Sigmoid colon (tissue), 7 donors: ENCODE data around the gene NOL7. TPM values are rescaled to one million over a fixed set of nuclear protein-coding genes. Genes with fewer than 3 reads are reported as not detected.

ENCODE experiments used
- DNase-seq: peaks from one replicate; pipeline ENCODE4 v3.0.0-alpha.2; 2019
- H3K27ac ChIP-seq, 4 donors: fragments of 200-600 bp; sonication (generic); one replicate each; pipeline ENCODE4 v1.5.1; 2016 to 2019; ENCODE audit warnings: mild to moderate bottlenecking in 1 of 4
- H3K27me3 ChIP-seq, 3 donors: fragments of 200-600 bp; sonication (generic); one replicate each; pipeline ENCODE4 v1.5.1; 2019; ENCODE audit warnings: mild to moderate bottlenecking in 1 of 3
- H3K36me3 ChIP-seq, 4 donors: fragments of 200-600 bp; sonication (generic); one replicate each; pipeline ENCODE4 v1.5.1; 2016 to 2019
- H3K4me1 ChIP-seq, 4 donors: fragments of 200-600 bp; sonication (generic); one replicate each; pipeline ENCODE4 v1.5.1; 2017 to 2019
- H3K4me3 ChIP-seq, 4 donors: fragments of 200-600 bp; sonication (generic); one replicate each; pipeline ENCODE4 v1.5.1; 2017 to 2019; ENCODE audit warnings: mild to moderate bottlenecking in 2 of 4, moderate library complexity in 1 of 4
- H3K9me3 ChIP-seq, 4 donors: fragments of 200-600 bp in 3 of 4; sonication (generic) in 3 of 4; one replicate each; pipeline versions ENCODE4 v1.5.1 to v1.6.1; 2013 to 2019
- EP300 ChIP-seq, 4 donors: sonication (generic); formaldehyde crosslinking; IDR thresholded peaks; one replicate each; pipeline ENCODE4 v1.6.1; 2017; ENCODE audit warnings: antibody characterized with exemption in 4 of 4
- POLR2A ChIP-seq, 2 donors: fragments of 450-650 bp; IDR thresholded peaks; one replicate each; pipeline ENCODE4 v1.6.1; 2016; ENCODE audit warnings: antibody characterized with exemption in 2 of 2, mild to moderate bottlenecking in 2 of 2, moderate library complexity in 2 of 2
- POLR2AphosphoS5 ChIP-seq, 4 donors: sonication (generic); formaldehyde crosslinking; IDR thresholded peaks; one replicate each; pipeline ENCODE4 v1.6.1; 2017; ENCODE audit warnings: antibody characterized with exemption in 4 of 4
- WGBS, 2 donors: extraction: QIAGEN DNeasy Blood & Tissue Kit; methylation state at CpG; one replicate each; pipeline ENCODE4 v1.1.7; 2013; 5-methylcytosine and 5-hydroxymethylcytosine counted together
- intact Hi-C: fragments of 100-400 bp; cut with DNase I; formaldehyde crosslinking; loops from one replicate; pipeline ENCODE4 v1.15.1; 2023
- polyA plus RNA-seq, 3 donors: library from polyadenylated mRNA; stranded (reverse); fragments of 200-250 nt; gene quantifications; one replicate each; pipeline ENCODE4 v1.2.3, GENCODE V29; 2013
- total RNA-seq, 4 donors: library from RNA; depleted of rRNA; stranded (reverse); fragments of >200 nt; gene quantifications; one replicate each; pipeline ENCODE4 v1.1.0, GENCODE V29; 2016
- TF ChIP-seq, protein P1 (sequence below), 4 experiments: fragments of 450-650 bp in 3 of 4; fragments of 200-600 bp in 1 of 4; IDR thresholded peaks; one replicate each; pipeline ENCODE4 v1.5.1; 2016 to 2019; ENCODE audit warnings: antibody characterized with exemption in 4 of 4, mild to moderate bottlenecking in 3 of 4, moderate library complexity in 2 of 4
- donor health status: healthy with polysubstance abuse.
- donor health status: Bipolar disorder and iron deficiency.
- donor health status: healthy.

The NOL7 gene
- total and polyA plus RNA-seq, 7 donors = 72.2 to 97.6 (median 87.8) TPM

DNA sequence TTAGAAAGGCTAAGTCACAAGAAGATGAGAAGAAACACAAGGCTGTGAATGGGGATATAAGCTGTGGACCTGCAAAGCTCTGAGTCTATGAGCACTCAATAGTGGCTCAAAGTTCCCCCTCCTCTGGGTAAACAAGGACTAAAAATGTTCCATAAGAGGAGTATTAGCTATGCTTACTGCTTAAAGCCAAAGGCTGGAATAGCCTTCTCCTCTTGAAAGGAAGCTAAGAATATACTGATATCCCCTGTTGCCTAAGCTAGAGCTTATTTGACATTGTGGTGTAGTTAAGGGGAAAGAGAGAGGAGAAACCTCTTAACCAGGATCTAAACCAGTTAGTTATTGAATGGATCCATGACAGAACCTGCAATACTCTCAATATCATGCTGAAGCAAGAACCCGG lies 45.8 kb downstream of the NOL7 start:
- Histone ChIP-seq H3K27me3 (no peaks in the 10 kb centered on the region), H3K36me3 (no peaks in the 10 kb centered on the region), H3K4me3 (no peak overlapping the region), H3K9me3 (no peaks in the 10 kb centered on the region), H3K27ac (no peak overlapping the region), H3K4me1 (peaks cover 0 to 65% (median 44%) of the 10 kb centered on the region in 4 donors)
- 95 to 98% methylated on average over 1 of the region's 1 CpG for WGBS, 2 donors
- TF ChIP-seq POLR2AphosphoS5 (IDR thresholded peaks at IDR 0.05) (no peak), EP300 (IDR thresholded peaks at IDR 0.05) (no peak), POLR2A (IDR thresholded peaks at IDR 0.05) (no peak)
- TF ChIP-seq, protein P1, sequence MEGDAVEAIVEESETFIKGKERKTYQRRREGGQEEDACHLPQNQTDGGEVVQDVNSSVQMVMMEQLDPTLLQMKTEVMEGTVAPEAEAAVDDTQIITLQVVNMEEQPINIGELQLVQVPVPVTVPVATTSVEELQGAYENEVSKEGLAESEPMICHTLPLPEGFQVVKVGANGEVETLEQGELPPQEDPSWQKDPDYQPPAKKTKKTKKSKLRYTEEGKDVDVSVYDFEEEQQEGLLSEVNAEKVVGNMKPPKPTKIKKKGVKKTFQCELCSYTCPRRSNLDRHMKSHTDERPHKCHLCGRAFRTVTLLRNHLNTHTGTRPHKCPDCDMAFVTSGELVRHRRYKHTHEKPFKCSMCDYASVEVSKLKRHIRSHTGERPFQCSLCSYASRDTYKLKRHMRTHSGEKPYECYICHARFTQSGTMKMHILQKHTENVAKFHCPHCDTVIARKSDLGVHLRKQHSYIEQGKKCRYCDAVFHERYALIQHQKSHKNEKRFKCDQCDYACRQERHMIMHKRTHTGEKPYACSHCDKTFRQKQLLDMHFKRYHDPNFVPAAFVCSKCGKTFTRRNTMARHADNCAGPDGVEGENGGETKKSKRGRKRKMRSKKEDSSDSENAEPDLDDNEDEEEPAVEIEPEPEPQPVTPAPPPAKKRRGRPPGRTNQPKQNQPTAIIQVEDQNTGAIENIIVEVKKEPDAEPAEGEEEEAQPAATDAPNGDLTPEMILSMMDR (IDR thresholded peaks at IDR 0.05) = no peak
- no peak for DNase-seq
- intact Hi-C loops = no loop called here

DNA sequence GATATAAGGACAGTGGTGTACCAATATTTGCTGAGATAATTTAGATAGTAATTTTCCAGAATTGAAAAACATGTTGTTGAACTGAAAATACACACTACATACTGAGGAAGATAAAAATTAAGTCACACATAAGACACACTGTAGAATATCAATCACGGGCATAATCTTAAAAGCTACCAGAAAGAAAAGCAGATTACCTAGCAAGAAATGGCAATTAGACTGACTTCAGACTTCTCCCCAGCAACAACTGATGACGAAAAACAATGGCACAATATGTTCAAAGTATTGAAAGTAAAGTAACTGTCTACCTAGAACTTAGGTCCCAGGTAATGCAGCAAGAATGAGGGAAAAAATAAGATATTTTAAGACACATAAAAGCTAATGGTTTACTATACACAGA lies 46.5 kb downstream of the NOL7 start:
- intact Hi-C loops = no loop called here
- no peaks in the 10 kb centered on the region for H3K36me3 ChIP-seq
- 73 to 98% methylated on average over 2 of the region's 2 CpGs for WGBS, 2 donors
- no peak for TF ChIP-seq EP300 (IDR thresholded peaks at IDR 0.05)
- no peak for TF ChIP-seq POLR2A (IDR thresholded peaks at IDR 0.05)
- TF ChIP-seq, protein P1 (IDR thresholded peaks at IDR 0.05) = no peak
- TF ChIP-seq POLR2AphosphoS5 (IDR thresholded peaks at IDR 0.05) = no peak
- no peaks in the 10 kb centered on the region for H3K9me3 ChIP-seq
- H3K27me3 ChIP-seq = no peaks in the 10 kb centered on the region
- H3K4me1 ChIP-seq = peaks cover 0 to 65% (median 44%) of the 10 kb centered on the region in 4 donors
- H3K4me3 ChIP-seq = no peak overlapping the region
- DNase-seq = no peak
- peak overlapping the region in 1 of 4 donors; percentile 3 for H3K27ac ChIP-seq

DNA sequence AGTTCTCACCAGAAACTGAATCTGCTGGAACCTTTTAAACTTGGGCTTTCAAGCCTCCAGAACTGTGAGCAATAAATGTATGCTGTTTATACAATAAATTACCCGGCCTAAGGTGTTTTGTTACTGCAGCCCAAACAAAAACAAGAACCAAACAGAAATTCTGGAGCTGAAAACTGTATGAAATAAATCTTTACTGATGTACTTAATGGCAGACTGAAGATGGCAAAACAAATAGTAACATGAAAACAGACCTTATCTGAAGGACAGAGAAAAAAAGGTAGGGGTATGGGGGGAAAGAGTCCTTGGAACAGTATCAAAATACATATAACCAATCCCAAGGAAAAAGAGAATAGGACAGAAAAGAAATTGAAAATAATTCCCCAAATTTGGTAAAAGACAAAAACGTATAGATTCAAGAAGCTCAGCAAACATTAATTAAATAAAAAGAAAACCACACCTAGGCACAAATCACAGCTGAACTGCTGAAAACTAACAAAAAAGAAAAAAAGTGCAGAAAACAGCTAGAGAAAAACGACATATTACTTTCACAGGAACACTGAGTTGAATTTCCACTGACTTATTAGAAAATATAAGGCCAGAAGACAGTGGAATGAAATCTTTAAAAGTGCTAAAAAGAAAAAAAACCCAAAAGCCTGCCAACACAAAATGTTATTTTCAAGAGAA lies 47.7 kb downstream of the NOL7 start:
- no peak for DNase-seq
- Histone ChIP-seq H3K27ac (peak overlapping the region in 1 of 4 donors; percentile 3), H3K4me3 (no peak overlapping the region), H3K4me1 (peaks cover 0 to 65% (median 46%) of the 10 kb centered on the region in 4 donors), H3K9me3 (no peaks in the 10 kb centered on the region), H3K27me3 (no peaks in the 10 kb centered on the region), H3K36me3 (no peaks in the 10 kb centered on the region)
- no peak for TF ChIP-seq EP300 (IDR thresholded peaks at IDR 0.05)
- TF ChIP-seq POLR2AphosphoS5 (IDR thresholded peaks at IDR 0.05) = no peak
- TF ChIP-seq, protein P1 (IDR thresholded peaks at IDR 0.05) = no peak
- TF ChIP-seq POLR2A (IDR thresholded peaks at IDR 0.05) = no peak
- 61 to 79% methylated on average over 3 of the region's 3 CpGs for WGBS, 2 donors
- intact Hi-C loops = no loop called here

DNA sequence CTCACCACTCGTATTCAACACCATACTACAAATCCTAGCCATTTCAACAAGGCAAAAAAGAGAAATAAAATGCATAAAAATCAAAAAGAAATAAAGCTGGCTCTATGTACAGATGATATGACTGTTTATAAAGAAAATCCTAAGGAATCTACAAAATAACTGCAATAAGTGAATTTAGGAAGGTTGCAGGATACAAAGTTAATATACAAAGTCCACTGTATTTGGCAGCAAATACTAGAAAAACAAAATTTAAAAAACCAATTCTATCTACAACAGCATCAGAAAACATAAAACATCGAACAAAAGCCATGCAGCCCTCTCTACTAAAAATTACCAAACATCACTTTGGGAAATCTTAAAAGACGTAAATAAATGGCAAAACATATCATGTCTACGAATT lies 48.9 kb downstream of the NOL7 start:
- Histone ChIP-seq H3K27ac (no peak overlapping the region), H3K4me1 (peaks cover 0 to 57% (median 45%) of the 10 kb centered on the region in 4 donors), H3K4me3 (no peak overlapping the region), H3K36me3 (no peaks in the 10 kb centered on the region), H3K9me3 (no peaks in the 10 kb centered on the region), H3K27me3 (no peaks in the 10 kb centered on the region)
- WGBS, 2 donors = 88 to 93% methylated on average over 4 of the region's 4 CpGs
- no peak for DNase-seq
- TF ChIP-seq, protein P1 (IDR thresholded peaks at IDR 0.05) = no peak
- TF ChIP-seq POLR2A (IDR thresholded peaks at IDR 0.05) (no peak), POLR2AphosphoS5 (IDR thresholded peaks at IDR 0.05) (no peak), EP300 (IDR thresholded peaks at IDR 0.05) (no peak)
- intact Hi-C loops = no loop called here
